ENCODE measurements around the gene RAB9A. TPM values are rescaled to one million over a fixed set of nuclear protein-coding genes. Genes with fewer than 3 reads are reported as not detected.

The RAB9A gene
- total RNA-seq, 6 donors from 2014 or later, result 12.6 to 38.4 (median 29.1) TPM

DNA sequence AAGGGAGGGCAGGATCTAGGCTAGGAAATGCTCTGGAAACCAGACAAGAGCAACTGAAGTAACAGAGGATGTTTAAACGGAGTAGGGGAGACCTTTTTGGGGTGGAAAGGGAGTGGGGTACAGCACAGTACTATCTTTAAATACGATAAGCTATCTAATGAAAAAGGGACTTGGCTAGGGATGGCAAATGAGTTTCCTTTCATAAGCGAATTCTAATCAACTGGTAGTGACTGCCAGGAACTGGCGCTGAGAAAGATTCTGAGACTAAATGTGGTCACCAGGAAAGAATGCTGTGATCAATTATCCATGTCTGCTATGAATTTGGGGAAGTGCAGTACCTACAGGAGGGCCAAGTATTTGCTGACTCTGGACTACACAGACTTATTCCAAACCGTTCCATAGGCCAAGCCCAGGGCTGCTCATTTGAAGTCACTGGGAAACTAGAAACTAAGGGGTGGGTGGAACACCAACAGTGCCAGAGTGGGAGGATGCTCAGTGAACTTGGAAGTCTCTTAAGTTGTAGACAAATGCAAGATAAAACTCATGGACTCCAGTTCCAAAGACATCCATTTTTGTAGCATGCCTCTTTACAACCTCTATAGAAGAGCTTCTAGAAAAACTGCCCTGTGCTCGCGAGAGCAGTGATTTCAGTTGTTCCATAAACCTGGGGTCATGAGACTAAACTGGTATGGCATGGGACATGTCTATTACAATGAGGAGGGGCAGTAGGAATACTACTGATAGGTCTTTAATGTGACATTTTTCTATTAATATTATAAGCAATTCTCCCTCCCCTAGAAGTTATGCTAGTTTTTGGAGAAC, 43.5 kb downstream of the RAB9A start:
- TF ChIP-seq POLR2AphosphoS5 (IDR thresholded peaks at IDR 0.05) (no peak), CTCF (IDR thresholded peaks at IDR 0.05) (no peak), POLR2A (IDR thresholded peaks at IDR 0.05) (no peak), EP300 (IDR thresholded peaks at IDR 0.05) (no peak)
- WGBS, 2 donors, result 73 to 84% methylated on average over 6 to 7 of the region's 7 CpGs
- ATAC-seq (ENCODE audit: low FRiP score in 2 of 2), result peak in 1 of 2 donors; percentile 61
- no peaks in the 10 kb centered on the region for H3K27me3 ChIP-seq
- H3K27ac ChIP-seq, result no peak overlapping the region
- DNase-seq, result no peak
- H3K36me3 ChIP-seq, result no peaks in the 10 kb centered on the region
- peaks cover 0 to 17% (median 5%) of the 10 kb centered on the region in 4 donors for H3K4me1 ChIP-seq
- no peak overlapping the region for H3K4me3 ChIP-seq
- H3K9me3 ChIP-seq, result peaks cover 0 to 4% (median 0%) of the 10 kb centered on the region in 4 donors

- WGBS, 2 donors, result 19 to 51% methylated on average over 4 of the region's 4 CpGs
- H3K27ac ChIP-seq, result peak overlapping the region; percentile 85 to 92 (median 90)
- H3K4me3 ChIP-seq, result peak overlapping the region in 3 of 4 donors; percentile 70 to 76 (median 71)
- H3K27me3 ChIP-seq, result no peaks in the 10 kb centered on the region
- ATAC-seq (ENCODE audit: low FRiP score in 2 of 2), result no peak
- TF ChIP-seq POLR2A (IDR thresholded peaks at IDR 0.05), result no peak
- TF ChIP-seq POLR2AphosphoS5 (IDR thresholded peaks at IDR 0.05), result no peak
- TF ChIP-seq EP300 (IDR thresholded peaks at IDR 0.05), result no peak
- TF ChIP-seq CTCF (IDR thresholded peaks at IDR 0.05), result no peak
- DNase-seq, result no peak
- peaks cover 0 to 17% (median 5%) of the 10 kb centered on the region in 4 donors for H3K4me1 ChIP-seq
- peaks cover 0 to 4% (median 0%) of the 10 kb centered on the region in 4 donors for H3K9me3 ChIP-seq
- H3K36me3 ChIP-seq, result no peaks in the 10 kb centered on the region
These were observed 44.6 kb downstream of the RAB9A start for GRCh38 chrX:13733506-13733905.

- peak; percentile 92 to 96 for DNase-seq
- Histone ChIP-seq H3K4me1 (peaks cover 0 to 17% (median 5%) of the 10 kb centered on the region in 4 donors), H3K27me3 (no peaks in the 10 kb centered on the region), H3K27ac (peak within 1 kb of the TSS; percentile 85 to 92 (median 90)), H3K9me3 (peaks cover 0 to 3% (median 0%) of the 10 kb centered on the region in 4 donors), H3K4me3 (peak within 1 kb of the TSS; percentile 48 to 76 (median 70)), H3K36me3 (peaks cover 0 to 6% (median 0%) of the 10 kb centered on the region in 4 donors)
- peak in 3 of 4 donors; percentile 87 to 97 (median 95) for TF ChIP-seq POLR2A (IDR thresholded peaks at IDR 0.05)
- TF ChIP-seq EP300 (IDR thresholded peaks at IDR 0.05), result no peak
- TF ChIP-seq POLR2AphosphoS5 (IDR thresholded peaks at IDR 0.05), result peak; percentile 85 to 98
- peak in 1 of 6 experiments; percentile 27 for TF ChIP-seq CTCF (IDR thresholded peaks at IDR 0.05)
- 0 to 1% methylated on average over 1 to 70 of the region's 75 CpGs for WGBS, 2 donors
- ATAC-seq (ENCODE audit: low FRiP score in 2 of 2), result peak; percentile 99
These were observed 45.6 kb downstream of the RAB9A start, which contains the start of the genes OFD1 and TRAPPC2 for GRCh38 chrX:13734278-13735172. OFD1 (plus strand) TSS chrX:13734748; CDS start chrX:13735072, 324 bp downstream. TRAPPC2 (minus strand) TSS chrX:13734620; CDS start chrX:13719963, 14,657 bp downstream.

GRCh38 chrX:13741695-13742094, 52.8 kb downstream of the RAB9A start:
- no peaks in the 10 kb centered on the region for H3K27me3 ChIP-seq
- ATAC-seq (ENCODE audit: low FRiP score in 2 of 2) (no peak), DNase-seq (no peak)
- no peaks in the 10 kb centered on the region for H3K4me1 ChIP-seq
- TF ChIP-seq CTCF (IDR thresholded peaks at IDR 0.05) (no peak), POLR2A (IDR thresholded peaks at IDR 0.05) (no peak), POLR2AphosphoS5 (IDR thresholded peaks at IDR 0.05) (no peak), EP300 (IDR thresholded peaks at IDR 0.05) (no peak)
- no peak overlapping the region for H3K27ac ChIP-seq
- H3K4me3 ChIP-seq, result no peak overlapping the region
- H3K9me3 ChIP-seq, result no peaks in the 10 kb centered on the region
- H3K36me3 ChIP-seq, result peaks cover 0 to 32% (median 0%) of the 10 kb centered on the region in 4 donors
- WGBS, 2 donors, result 77 to 88% methylated on average over 5 to 6 of the region's 6 CpGs
